Body of pancreas (tissue), 4 donors: ENCODE data around the gene HUNK.

Experiments
- CTCF ChIP-seq, 7 experiments: fragments of 450-650 bp in 4 of 7; fragments of 200-600 bp in 3 of 7; sonication (generic) in 3 of 7; IDR thresholded peaks; one replicate each; pipeline ENCODE4 v1.5.1; 2016 to 2019; ENCODE audit warnings: antibody characterized with exemption in 7 of 7
- POLR2A ChIP-seq, 3 donors: fragments of 450-650 bp; IDR thresholded peaks; one replicate each; pipeline ENCODE4 v1.6.1; 2016; ENCODE audit warnings: antibody characterized with exemption in 3 of 3, mild to moderate bottlenecking in 2 of 3

GRCh38 chr21:32022146-32022545 lies 149.3 kb downstream of the HUNK start:
- TF ChIP-seq CTCF (IDR thresholded peaks at IDR 0.05) (no peak), POLR2A (IDR thresholded peaks at IDR 0.05) (no peak)
